NK-92 (cell line): ENCODE results near the gene SLC45A3.
A peak's percentile ranks its signal among the peaks of the same experiment; 100 is the strongest.
"Not testable (repeated sequence)": the region's sequence is repeated elsewhere in the genome, so short reads cannot be mapped to it uniquely, and the experiment has no call there.

Source experiments
- DNase-seq: peaks from one replicate; lab custom pipeline; 2025; ENCODE audit not compliant: unreplicated experiment; lab: John Stamatoyannopoulos, UW

SLC45A3 gene

DNA sequence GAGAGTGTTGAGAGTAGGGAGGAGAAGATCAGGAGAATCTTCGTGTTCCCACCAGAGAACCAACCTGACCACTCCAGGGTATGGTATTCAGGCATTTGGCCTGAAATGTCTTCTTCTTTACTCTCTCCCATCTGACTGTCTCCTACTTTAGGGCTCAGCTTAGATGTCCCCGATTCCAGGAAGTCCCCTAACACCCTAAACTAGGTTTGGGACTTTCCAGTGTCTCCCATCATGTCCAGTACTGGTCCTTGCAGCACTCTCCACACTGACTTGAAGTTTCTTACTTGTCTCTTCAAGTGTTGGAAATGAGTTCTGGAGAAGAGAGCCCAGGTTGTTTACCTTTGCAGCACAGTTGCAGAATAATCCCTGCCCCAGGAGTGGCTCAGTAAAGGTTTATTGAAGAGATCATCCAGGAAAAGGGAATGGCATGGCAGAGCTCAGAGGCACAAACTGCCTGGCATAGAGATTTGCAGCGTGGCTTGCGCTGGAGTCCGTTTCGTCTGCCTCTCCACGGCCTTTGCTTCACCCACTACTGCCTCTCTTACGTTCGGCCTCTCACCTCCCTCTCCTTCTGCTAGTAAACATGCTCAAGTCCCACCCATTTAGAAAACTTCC lies 42.3 kb downstream of the SLC45A3 start:
- no peak for DNase-seq

DNA sequence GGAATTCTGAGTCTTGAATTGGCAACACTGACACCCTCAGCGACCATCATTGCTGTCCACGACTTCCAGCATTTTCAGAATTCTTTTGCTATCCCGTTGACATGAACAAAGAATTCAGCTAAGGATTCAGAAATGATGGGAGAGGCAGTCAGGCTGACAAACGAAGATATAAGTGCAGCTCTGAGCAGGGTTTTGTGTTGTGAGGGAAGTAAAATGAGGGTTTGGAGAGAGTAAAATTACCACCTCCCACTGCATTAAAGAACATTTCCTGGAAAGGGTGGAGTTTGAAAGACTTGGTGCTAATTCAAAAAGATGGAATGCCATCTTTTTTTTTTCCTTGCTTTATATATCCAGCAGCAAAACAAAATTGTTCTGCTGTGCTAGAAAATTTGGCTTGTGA lies 43.6 kb downstream of the SLC45A3 start:
- DNase-seq, result no peak

DNA sequence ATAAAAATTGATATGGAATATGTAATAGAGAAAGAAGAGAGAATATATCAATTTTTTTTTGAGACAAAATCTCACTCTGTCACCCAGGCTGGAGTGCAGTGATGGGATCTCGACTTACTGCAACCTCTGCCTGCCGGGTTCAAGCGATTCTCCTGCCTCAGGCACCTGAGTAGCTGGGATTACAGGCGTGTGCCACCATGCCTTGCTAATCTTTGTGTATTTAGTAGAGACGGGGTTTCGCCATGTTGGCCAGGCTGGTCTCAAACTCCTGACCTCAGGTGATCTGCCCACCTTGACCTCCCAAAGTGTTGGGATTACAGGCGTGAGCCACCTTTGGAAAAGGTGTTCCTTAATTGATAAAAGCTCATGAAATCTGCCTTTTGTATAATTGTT lies 44.2 kb downstream of the SLC45A3 start:
- not testable (repeated sequence) for DNase-seq

DNA sequence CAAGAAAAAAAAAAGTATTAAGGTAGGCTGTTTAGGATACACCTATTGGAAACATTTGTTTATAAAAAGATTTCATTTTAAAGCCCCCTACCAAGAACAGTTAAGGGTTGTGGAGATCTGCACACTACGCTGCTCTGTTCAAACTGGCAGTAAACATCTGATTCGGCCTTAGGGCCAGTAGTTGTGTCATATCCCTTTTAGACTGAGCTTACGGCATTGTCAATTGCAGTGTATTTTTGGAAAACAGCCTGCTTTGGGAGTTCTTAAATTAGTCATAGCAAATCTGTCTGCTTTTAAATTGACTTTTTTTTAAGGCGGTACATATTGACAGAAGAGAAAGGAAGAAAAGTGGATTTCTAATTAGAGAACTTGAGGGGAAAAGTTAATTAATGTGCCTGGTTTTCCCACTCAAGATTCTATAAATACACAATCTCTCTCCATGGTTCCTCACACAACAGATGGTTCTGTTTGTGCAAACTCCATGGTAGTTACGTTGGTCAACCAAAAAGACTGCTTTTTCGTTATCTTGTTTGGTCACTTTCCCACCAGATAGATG lies 46.8 kb downstream of the SLC45A3 start:
- DNase-seq, result no peak

DNA sequence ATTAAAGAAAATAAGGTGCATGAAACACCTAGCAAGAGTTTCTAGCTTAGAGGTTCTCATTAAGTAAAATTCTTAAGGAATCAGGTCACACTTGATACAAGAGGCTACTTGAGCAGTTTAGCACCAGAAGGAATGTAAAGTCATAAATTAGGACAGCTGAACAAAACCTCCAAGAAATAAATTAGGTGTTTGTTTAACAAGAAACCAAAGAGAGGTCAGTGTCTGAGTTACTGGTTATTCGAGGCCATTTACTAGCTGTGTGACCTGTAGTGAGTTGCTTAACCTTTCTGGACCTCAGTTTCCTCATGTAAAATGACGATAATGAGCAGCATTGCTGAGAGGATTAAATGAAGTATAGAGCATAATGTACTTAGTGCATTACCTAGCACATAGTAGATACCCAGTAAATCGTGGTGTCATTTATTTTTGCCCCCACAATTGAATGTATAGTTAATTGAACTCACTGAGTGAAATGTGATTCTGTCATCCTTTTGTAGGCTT lies 47.6 kb downstream of the SLC45A3 start:
- no peak for DNase-seq

DNA sequence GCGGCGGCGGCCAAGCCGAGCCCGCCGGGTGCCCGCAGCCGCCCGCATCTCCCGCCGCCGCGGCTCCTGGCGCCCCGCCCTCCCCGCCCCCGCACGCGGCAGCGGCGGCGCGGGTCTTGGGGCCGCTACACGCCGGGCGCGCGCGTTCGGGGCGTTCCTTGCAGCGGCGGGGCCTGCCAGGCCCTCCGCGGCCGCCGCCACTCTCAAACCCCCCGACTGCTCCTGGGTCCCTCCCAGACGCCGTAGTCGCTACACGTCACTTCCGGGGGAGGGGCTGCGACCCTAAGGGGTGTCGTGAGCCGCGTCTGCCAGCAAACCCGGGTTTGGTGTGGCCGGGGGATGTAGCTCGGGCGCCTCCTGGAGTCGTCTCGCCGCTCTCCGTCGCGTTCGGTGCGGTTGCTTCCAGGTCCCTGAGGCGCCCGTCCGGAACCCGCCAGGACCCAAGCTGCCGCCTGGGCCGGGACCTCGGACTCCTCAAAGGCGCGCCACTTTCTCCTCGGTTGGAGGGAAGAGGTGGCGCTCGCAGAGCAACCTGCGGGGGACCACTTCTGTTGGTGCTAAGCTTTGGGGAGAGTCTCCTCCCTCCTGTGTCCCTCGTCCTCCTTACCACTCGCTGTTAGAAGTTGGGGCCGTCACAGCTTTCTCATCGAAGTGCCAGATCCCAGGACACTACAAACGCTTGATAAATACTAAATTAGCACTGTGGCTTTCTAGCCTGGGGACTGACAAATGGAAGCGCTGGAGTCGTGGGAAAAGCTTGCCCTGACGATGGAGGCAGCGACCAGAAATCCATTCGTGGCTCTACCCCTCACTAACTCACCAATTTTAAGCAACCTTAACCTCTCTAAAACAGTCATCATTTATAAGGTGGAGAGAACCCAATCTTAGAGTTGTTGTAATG lies 48.3 kb downstream of the SLC45A3 start, which contains the start of gene ELK4:
ELK4 (minus strand) TSS at position 244 of the 901 bp plus-strand sequence. CDS start 8,129 bp downstream, outside the sequence.
- peak; percentile 90 for DNase-seq

- peak; percentile 28 for DNase-seq
Observed at GRCh38 chr1:205631010-205631767, 49.1 kb downstream of the SLC45A3 start.

DNA sequence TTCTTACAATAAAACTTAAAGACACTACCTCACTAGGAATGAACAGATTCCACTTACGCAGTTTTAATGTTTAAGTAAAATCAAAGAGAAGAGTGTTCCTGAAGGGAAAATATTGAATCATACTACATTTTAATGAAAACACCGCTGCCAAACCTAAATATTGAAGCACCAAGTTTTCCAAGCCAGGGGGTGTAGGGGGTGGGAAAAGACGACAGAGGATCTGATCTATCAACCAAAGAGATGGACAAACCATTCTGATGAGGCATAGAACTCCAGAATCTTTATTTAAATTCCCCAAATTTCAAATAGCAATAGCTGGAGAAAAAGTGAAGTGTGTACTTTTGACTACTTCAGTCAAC lies 49.7 kb downstream of the SLC45A3 start:
- no peak for DNase-seq

GRCh38 chr1:205630241-205630640 lies 50.1 kb downstream of the SLC45A3 start:
- no peak for DNase-seq

GRCh38 chr1:205629751-205630150 lies 50.6 kb downstream of the SLC45A3 start:
- no peak for DNase-seq

DNA sequence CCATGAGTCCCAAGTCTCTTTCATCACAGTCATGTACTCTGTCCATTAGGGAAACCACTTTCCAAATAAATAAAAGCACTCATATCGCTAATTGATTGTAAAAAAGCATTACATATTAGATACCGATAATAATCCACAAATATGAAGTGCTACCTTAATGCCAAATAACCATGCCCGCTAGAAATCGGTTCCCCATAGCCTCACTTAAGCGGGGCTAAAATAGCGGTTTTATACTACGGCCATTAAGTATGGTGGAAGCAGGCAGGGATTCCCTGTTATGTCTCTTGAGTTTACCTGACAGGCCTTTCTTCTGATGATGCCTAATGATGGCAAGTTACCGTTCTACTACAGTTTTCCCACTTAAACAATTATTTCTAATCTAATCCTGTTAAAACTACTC lies 52.4 kb downstream of the SLC45A3 start:
- DNase-seq, result no peak

DNA sequence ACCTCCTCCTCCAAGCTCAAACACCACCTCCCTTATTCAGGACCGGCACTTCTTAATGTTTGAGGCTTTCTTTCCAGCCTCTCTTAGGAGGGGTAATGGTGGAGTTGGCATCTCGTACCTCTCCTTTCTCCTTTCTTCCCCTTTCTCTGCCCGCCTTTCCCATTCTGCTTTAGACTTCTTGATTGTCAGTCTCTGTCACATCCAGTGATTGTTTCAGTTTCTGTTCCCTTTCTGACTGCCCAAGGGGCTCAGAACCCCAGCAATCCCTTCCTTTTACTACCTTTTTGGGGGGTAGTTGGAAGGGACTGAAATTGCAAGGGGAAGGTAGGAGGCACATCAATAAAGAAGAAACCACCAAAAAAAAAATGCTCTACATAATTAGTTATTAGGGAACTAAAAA lies 54.1 kb downstream of the SLC45A3 start:
- no peak for DNase-seq

GRCh38 chr1:205623646-205624045 lies 56.7 kb downstream of the SLC45A3 start:
- no peak for DNase-seq

DNA sequence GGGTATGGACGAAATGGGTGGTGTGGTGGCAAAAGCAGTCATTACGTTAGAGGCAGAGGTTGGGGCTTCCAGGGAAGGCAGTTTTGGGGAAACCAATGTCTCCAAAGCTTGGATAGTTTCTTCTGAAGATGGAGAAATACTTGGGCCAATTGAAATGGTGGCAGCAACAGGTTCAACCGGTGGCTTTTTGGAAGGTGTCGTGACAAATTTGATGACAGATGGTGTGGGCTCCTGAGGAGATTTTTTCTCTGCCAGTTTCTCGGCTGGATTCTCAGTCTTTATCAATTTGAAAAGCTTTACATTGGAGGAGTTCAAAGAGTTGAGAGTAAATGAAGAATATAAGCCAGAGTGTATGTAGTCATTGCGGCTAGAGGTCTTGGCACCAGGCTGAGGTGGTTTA lies 60.0 kb downstream of the SLC45A3 start:
- DNase-seq, result no peak

DNA sequence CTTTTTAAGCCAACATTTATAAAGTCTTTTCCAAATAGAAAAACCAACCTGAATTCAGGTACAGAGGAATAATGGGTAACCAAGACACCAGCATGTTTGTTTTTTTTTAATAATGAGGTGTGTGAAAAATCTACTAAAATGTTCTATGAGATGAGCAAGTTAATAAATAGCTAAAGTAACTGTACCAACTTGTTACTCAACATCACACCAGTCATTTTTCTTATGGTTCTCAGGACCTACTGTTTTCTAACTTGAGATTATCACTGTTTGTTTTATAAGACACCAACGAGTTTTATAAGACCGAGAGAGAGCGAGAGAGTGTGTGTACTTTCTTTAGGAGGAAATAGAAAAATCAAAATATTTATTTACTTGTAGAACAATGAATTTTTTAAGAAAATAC lies 60.9 kb downstream of the SLC45A3 start:
- no peak for DNase-seq

DNA sequence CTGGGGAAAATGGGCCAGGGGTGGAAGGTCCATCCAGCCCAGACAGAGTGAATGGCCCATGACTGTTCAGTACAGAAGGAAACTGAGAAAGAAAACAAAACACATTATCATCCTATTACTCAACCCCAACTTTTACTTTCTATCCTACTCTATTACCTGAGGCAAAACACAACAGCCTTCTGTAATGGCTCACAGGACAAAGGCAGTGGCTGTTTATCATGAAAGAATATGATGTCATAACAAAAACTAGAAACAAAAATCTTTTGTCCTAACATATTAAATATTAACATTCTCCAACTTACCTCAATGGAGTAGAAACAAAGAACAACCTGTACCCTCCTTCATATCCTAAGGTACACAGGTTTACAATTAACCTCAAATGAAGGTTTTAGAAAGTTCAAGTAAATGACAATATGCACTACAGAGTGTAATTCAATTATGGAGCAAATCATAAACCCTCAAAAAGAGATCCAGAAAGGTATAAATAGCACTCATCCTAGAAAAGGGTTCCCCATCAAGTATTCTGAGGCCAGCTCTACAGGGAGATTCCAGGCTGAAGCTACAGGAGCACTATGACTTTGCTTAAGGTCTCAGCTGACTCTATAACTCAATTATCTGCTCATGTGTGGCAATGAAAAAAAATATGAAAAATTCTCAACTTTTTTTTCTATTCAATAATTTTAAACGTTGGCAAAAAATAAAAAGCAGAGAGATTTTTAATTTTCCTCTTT lies 63.6 kb downstream of the SLC45A3 start:
- no peak for DNase-seq

DNA sequence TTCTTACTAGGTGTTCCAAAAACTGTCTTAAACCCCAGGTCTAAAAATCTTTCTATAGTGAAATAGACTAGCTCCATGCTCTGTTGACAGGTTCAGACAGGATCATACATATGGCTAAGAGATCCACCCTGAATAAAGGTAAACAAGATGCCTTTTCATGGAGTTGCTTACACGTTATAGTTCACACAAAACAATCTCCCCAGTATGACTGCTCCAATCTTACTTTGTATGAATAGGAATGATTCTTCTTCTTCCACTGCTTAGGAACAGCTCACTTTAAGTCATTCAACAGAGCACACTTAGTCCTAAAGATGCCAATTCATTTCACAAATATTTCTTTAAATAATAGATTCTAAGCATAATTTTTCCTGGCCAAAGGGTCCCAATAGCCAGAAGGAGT lies 64.5 kb downstream of the SLC45A3 start:
- no peak for DNase-seq

DNA sequence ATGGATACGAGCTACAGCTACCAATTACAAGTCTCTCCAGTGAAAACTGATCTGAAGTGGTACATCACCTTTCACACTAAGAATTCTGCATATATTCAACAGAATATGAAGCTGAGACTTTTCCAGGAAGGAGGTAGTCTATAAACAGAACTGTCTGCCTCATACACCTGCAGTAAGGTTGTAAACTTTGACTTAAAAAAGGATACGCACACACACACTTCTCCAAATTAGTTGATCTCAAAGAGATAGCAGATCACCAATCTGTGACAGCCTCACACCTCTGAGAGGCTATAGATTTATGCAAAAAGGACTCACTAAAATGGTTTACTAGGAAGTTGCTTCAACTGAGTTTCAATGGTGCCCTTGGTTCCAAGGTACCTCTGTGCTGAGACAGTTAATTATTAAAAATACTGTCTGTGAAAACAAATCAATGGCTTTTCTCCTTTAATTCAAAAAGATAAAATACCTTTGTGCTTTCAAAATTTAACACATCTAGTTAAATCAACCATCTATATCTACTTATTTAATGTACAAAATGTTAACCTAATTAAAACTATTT lies 66.4 kb downstream of the SLC45A3 start:
- DNase-seq, result no peak

- no peak for DNase-seq
Observed at GRCh38 chr1:205612556-205612955, 67.8 kb downstream of the SLC45A3 start.

DNA sequence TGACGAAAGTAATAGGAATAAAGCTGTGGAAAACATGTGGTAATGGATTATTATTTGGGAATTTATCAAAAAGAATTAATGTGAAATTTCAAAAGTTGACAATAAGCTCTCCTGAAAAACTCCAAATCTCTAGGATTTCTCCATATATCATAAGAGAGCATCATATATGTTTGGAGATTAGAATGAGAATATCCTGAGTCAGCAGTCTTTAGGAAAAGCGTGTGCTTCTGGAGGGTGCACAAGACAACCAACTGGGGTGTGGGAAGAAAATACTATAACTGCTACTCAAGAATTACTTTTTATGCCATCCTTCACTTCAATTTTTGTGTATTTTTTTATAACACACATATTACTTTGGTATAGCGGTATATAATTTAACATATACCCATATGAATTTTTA lies 68.2 kb downstream of the SLC45A3 start:
- no peak for DNase-seq
